ENCODE measurements around the gene YRDC. TPM values are rescaled to one million over a fixed set of nuclear protein-coding genes. Genes with fewer than 3 reads are reported as not detected.
A peak's percentile ranks its signal among the peaks of the same experiment; 100 is the strongest.

The YRDC gene
- total and polyA plus RNA-seq, 3 donors from 2014 or later = 39.7 to 46.7 (median 42.8) TPM

DNA sequence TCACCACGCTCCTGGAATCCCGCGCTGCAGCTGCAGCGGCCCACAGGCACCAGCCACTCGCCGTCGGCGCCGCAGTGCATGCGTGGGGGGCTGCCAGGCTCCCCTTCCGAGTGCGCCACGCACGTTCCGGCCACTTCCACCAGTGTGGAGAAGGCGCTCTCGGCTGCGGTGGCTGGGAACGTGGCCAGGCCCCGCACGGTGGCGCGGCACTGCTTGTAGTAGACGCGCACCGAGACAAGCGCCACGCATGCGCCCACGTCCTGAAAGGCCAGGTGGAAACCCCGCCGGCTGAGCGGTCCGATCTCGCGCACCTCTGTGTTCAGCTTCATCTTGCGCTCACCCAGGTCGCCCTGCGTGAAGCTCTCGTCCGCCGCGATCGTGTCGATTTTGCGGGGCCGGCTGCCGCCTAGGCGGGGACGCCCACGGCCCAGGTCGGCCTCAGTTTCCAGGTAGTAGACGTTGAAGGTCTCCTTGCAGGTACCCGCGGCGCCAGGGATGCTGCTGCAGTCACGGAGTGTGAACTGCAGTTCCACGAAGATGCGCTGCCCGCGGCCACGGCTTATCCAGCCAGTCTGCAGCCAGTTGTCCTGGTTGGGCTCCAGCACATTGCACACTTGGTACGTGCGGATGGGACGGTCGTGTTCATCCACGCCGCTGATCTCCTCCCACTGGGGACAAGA is 46.5 kb downstream of the YRDC start:
- no peaks in the 10 kb centered on the region for H3K27me3 ChIP-seq
- no peak overlapping the region for H3K27ac ChIP-seq
- H3K36me3 ChIP-seq (ENCODE audit: low read depth, missing control alignments) = no peaks in the 10 kb centered on the region
- intact Hi-C loops (cut with DNase I; ENCODE audit: low total_unique reads) = no loop called here
- peak overlapping the region in 1 of 2 donors; percentile 20 for H3K4me3 ChIP-seq
- H3K9me3 ChIP-seq = no peaks in the 10 kb centered on the region
- no peaks in the 10 kb centered on the region for H3K4me1 ChIP-seq
- no peak for DNase-seq
- WGBS, 2 donors = 39 to 40% methylated on average over 19 to 68 of the region's 68 CpGs
- TF ChIP-seq POLR2A (IDR thresholded peaks at IDR 0.05) = no peak
- TF ChIP-seq, protein P1, sequence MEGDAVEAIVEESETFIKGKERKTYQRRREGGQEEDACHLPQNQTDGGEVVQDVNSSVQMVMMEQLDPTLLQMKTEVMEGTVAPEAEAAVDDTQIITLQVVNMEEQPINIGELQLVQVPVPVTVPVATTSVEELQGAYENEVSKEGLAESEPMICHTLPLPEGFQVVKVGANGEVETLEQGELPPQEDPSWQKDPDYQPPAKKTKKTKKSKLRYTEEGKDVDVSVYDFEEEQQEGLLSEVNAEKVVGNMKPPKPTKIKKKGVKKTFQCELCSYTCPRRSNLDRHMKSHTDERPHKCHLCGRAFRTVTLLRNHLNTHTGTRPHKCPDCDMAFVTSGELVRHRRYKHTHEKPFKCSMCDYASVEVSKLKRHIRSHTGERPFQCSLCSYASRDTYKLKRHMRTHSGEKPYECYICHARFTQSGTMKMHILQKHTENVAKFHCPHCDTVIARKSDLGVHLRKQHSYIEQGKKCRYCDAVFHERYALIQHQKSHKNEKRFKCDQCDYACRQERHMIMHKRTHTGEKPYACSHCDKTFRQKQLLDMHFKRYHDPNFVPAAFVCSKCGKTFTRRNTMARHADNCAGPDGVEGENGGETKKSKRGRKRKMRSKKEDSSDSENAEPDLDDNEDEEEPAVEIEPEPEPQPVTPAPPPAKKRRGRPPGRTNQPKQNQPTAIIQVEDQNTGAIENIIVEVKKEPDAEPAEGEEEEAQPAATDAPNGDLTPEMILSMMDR (IDR thresholded peaks at IDR 0.05) = no peak

DNA sequence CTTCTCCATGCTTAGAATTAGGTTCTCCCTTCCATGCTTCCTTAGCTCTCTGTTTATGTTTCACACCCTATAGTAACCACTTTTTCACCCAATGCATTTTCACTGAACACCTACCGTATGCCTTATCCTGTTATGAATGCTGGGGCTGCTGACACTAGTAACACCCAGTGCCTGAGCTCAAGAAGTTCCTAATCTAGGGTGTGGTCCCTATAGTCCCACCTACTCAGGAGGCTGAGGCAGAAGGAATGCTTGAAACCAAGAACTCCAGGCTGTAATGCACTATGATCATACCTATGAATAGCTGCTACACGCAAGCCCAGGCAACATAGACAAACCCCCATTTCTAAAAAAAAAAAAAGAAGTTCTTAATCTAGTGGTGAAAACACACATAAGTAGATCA is 48.6 kb downstream of the YRDC start:
- H3K27ac ChIP-seq = no peak overlapping the region
- H3K36me3 ChIP-seq (ENCODE audit: low read depth, missing control alignments) = no peaks in the 10 kb centered on the region
- H3K9me3 ChIP-seq = no peaks in the 10 kb centered on the region
- no peak for TF ChIP-seq POLR2A (IDR thresholded peaks at IDR 0.05)
- TF ChIP-seq, protein P1 (IDR thresholded peaks at IDR 0.05) = no peak
- 89 to 90% methylated on average over 2 of the region's 2 CpGs for WGBS, 2 donors
- H3K27me3 ChIP-seq = no peaks in the 10 kb centered on the region
- peaks cover 11% of the 10 kb centered on the region for H3K4me1 ChIP-seq
- H3K4me3 ChIP-seq = no peak overlapping the region
- no peak for DNase-seq
- intact Hi-C loops (cut with DNase I; ENCODE audit: low total_unique reads) = no loop called here

DNA sequence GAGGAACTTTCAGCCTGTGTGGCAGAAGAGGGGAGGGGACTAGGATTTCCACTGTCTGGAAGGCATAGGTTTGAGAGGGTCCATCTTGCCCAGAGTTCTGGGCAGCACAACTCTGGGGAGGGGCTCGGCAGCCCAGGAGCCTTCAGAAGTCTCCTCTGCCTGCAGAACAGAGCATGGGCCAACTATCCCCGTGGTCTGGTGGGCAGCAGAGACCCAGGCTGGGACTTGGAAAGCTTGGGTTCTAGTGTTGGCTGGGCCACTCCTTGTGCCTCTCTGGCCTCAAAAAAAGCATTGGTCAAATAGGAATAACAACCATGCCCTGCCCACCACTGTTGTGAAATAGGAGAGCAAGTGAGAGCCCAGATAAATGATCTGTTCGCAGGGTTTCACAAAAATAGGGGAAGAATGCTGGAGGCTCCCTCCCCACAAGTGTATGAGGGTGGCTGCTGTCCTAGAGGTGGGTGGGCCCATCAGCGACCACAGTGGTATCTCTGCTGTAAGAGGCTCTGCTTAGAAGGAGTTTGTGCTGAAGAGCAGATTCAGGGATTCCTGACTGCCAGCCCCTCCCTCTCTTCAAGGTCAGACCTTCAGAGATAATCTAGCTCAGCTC is 52.0 kb downstream of the YRDC start:
- no peak for TF ChIP-seq POLR2A (IDR thresholded peaks at IDR 0.05)
- TF ChIP-seq, protein P1 (IDR thresholded peaks at IDR 0.05) = no peak
- H3K9me3 ChIP-seq = no peaks in the 10 kb centered on the region
- no peaks in the 10 kb centered on the region for H3K36me3 ChIP-seq (ENCODE audit: low read depth, missing control alignments)
- no peak overlapping the region for H3K4me3 ChIP-seq
- no peak overlapping the region for H3K27ac ChIP-seq
- intact Hi-C loops (cut with DNase I; ENCODE audit: low total_unique reads) = no loop called here
- no peak for DNase-seq
- H3K4me1 ChIP-seq = peaks cover 11% of the 10 kb centered on the region
- 43 to 57% methylated on average over 4 of the region's 4 CpGs for WGBS, 2 donors
- no peaks in the 10 kb centered on the region for H3K27me3 ChIP-seq

DNA sequence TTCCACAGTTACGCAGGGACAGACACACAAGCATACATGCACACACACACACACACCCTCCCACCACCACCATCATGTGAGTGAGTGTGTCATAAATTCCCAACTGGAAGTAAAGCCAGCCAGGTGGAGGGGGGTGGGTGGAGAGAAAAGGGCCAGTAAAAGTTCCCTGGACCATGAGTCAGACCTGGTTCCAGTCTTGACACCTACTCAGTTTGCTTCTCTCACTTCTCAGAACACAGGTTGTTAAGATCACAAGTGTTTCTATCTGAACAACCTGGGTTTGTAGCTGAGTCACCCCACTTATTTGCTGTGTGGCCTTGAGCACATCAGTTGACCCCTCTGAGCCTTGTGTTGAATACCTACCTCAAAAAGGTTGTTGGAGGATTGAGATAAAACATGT is 52.7 kb downstream of the YRDC start:
- Histone ChIP-seq H3K27me3 (no peaks in the 10 kb centered on the region), H3K27ac (no peak overlapping the region), H3K9me3 (no peaks in the 10 kb centered on the region), H3K4me3 (no peak overlapping the region), H3K36me3 (ENCODE audit: low read depth, missing control alignments) (no peaks in the 10 kb centered on the region), H3K4me1 (peaks cover 11% of the 10 kb centered on the region)
- TF ChIP-seq, protein P1 (IDR thresholded peaks at IDR 0.05) = no peak
- no peak for TF ChIP-seq POLR2A (IDR thresholded peaks at IDR 0.05)
- DNase-seq = no peak
- intact Hi-C loops (cut with DNase I; ENCODE audit: low total_unique reads) = no loop called here
- 92% methylated on average over 1 of the region's 1 CpG; no CpG with 5 or more reads in 1 of the 2 donors for WGBS, 2 donors

Measured in testis (tissue), 3 donors.